ENCODE data around the gene CUL7. TPM values are rescaled to one million over a fixed set of nuclear protein-coding genes. Genes with fewer than 3 reads are reported as not detected.

The CUL7 gene
- total RNA-seq, 1 experiment from 2014 or later = 22.8 TPM

DNA sequence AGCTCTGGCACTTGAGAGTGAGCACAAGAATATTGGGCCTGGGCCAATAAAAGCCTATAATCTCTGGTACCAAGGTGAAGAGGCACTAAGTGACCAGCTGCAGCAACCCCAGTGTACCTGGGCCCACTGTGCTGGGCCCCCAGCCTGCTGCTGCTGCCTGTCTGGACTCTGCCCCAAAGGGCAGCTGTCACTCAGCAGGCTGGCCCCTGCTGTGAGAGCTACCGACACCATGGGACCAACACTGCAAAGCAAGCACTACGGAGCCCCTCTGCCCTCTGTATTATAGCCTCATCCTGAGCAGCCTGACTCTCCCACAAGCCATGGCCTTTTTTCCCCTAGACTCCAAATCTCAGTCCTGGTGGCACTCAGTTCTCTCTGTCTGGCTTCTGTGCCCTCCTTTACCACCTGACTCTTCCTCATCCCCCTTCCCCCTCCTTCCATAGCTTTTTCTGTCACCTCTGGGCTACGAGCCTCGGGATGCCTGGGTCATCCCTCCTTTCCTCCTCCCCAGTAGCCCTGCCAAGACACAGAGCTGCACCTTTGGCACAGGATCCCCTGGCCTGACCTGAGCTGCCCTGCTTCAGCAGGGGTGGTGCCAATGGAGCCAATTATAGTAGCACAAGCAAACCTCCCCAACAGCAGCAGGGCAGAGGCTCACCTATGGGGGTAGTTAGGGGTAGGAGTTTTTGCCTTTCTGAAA lies 18.0 kb downstream of the CUL7 start:
- Histone ChIP-seq H3K27me3 (ENCODE audit: insufficient read depth, low read depth) (no peaks in the 10 kb centered on the region), H3K36me3 (ENCODE audit: low read depth) (no peaks in the 10 kb centered on the region), H3K9me3 (ENCODE audit: insufficient read depth, low read depth) (no peaks in the 10 kb centered on the region), H3K9me2 (ENCODE audit: insufficient read depth) (no peaks in the 10 kb centered on the region), H3K4me3 (no peak overlapping the region), H2AFZ (no peak overlapping the region), H3K27ac (no peak overlapping the region), H3F3A (ENCODE audit: insufficient read depth, low read depth) (peaks cover 17% of the 10 kb centered on the region), H4K20me1 (ENCODE audit: insufficient read depth) (no peaks in the 10 kb centered on the region), H3K79me2 (ENCODE audit: low read depth) (no peaks in the 10 kb centered on the region), H3K4me2 (no peak overlapping the region), H3K4me1 (replicated peaks; ENCODE audit: insufficient read depth) (no peaks in the 10 kb centered on the region)
- POLR2A ChIA-PET (ENCODE audit: unreplicated experiment) = no interaction called here
- intact Hi-C loops (cut with micrococcal nuclease; ENCODE audit: unreplicated experiment) = no loop called here
- DNase-seq = no peak
- TF ChIP-seq, protein P1, sequence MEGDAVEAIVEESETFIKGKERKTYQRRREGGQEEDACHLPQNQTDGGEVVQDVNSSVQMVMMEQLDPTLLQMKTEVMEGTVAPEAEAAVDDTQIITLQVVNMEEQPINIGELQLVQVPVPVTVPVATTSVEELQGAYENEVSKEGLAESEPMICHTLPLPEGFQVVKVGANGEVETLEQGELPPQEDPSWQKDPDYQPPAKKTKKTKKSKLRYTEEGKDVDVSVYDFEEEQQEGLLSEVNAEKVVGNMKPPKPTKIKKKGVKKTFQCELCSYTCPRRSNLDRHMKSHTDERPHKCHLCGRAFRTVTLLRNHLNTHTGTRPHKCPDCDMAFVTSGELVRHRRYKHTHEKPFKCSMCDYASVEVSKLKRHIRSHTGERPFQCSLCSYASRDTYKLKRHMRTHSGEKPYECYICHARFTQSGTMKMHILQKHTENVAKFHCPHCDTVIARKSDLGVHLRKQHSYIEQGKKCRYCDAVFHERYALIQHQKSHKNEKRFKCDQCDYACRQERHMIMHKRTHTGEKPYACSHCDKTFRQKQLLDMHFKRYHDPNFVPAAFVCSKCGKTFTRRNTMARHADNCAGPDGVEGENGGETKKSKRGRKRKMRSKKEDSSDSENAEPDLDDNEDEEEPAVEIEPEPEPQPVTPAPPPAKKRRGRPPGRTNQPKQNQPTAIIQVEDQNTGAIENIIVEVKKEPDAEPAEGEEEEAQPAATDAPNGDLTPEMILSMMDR (conservative IDR thresholded peaks at IDR 0.05) = no peak
- no peak for TF ChIP-seq EZH2 (IDR thresholded peaks at IDR 0.05; ENCODE audit: low read depth)
- CTCF ChIA-PET = no interaction called here
- BruUV-seq (replicated peaks) = no TSS peak

GRCh38 chr6:43034190-43034525 lies 19.5 kb downstream of the CUL7 start:
- TF ChIP-seq, protein P1 (conservative IDR thresholded peaks at IDR 0.05) = no peak
- TF ChIP-seq EZH2 (IDR thresholded peaks at IDR 0.05; ENCODE audit: low read depth) = no peak
- Histone ChIP-seq H3K27ac (no peak overlapping the region), H3K9me3 (ENCODE audit: insufficient read depth, low read depth) (no peaks in the 10 kb centered on the region), H3K36me3 (ENCODE audit: low read depth) (no peaks in the 10 kb centered on the region; the same call in 1 of the 2 replicates), H4K20me1 (ENCODE audit: insufficient read depth) (no peaks in the 10 kb centered on the region), H3K4me3 (no peak overlapping the region), H3K4me1 (replicated peaks; ENCODE audit: insufficient read depth) (no peaks in the 10 kb centered on the region), H3F3A (ENCODE audit: insufficient read depth, low read depth) (peaks cover 17% of the 10 kb centered on the region), H3K4me2 (no peak overlapping the region), H2AFZ (no peak overlapping the region), H3K27me3 (ENCODE audit: insufficient read depth, low read depth) (no peaks in the 10 kb centered on the region), H3K79me2 (ENCODE audit: low read depth) (no peaks in the 10 kb centered on the region), H3K9me2 (ENCODE audit: insufficient read depth) (no peaks in the 10 kb centered on the region)
- intact Hi-C loops (cut with micrococcal nuclease; ENCODE audit: unreplicated experiment) = no loop called here
- ChIA-PET CTCF (no interaction called here), POLR2A (ENCODE audit: unreplicated experiment) (interaction anchor here (0.6 to 0.7 kb wide), 2 partner anchors 15 to 16 kb away, joined by 3 to 4 read pairs; no protein-coding TSS in a partner anchor)
- no TSS peak for BruUV-seq (replicated peaks)
- DNase-seq = no peak

DNA sequence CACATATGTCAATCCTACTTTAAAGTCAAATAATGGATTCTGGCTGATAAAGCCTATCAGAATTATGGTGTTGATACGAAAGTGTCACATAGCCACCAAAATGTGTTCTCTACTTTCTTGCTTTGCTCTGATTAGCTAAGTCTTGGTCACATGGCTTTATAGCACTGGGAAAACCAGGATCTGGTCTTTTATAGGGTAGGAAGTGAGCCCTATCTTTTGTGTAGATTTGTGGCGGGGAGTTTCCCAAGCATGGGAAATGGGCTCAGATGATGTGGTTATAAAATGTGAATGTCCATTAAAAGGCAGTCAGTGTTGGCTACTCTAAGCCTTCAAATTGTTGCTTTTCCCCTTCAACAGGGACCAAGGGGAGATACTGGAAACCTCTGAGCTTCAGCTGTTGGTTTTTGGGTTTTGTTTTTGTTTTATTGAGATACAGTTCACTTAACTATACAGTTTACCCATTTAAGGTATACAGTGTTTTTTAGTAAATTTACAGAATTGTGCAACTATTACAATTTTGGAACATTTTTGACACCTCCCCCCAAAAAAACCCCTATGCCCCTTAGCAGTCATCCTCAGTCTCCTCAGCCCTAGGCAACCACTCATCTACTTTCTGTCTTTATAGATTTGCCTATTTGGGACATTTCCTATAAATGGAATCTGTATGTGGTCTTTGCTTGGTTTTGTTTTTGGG lies 20.0 kb downstream of the CUL7 start:
- ChIA-PET POLR2A (ENCODE audit: unreplicated experiment) (interaction anchor here (0.6 to 0.7 kb wide), 2 partner anchors 14 to 17 kb away, joined by 3 to 4 read pairs; no protein-coding TSS in a partner anchor), CTCF (no interaction called here)
- H4K20me1 ChIP-seq (ENCODE audit: insufficient read depth) = no peaks in the 10 kb centered on the region
- peaks cover 5% of the 10 kb centered on the region; the same call in 1 of the 2 replicates for H3K36me3 ChIP-seq (ENCODE audit: low read depth)
- no TSS peak for BruUV-seq (replicated peaks)
- H3K79me2 ChIP-seq (ENCODE audit: low read depth) = no peaks in the 10 kb centered on the region
- H2AFZ ChIP-seq = no peak overlapping the region
- H3K4me2 ChIP-seq = no peak overlapping the region
- H3K27ac ChIP-seq = no peak overlapping the region
- no peaks in the 10 kb centered on the region for H3K9me2 ChIP-seq (ENCODE audit: insufficient read depth)
- no peak for TF ChIP-seq EZH2 (IDR thresholded peaks at IDR 0.05; ENCODE audit: low read depth)
- TF ChIP-seq, protein P1 (conservative IDR thresholded peaks at IDR 0.05) = no peak
- H3K4me1 ChIP-seq (replicated peaks; ENCODE audit: insufficient read depth) = no peaks in the 10 kb centered on the region
- intact Hi-C loops (cut with micrococcal nuclease; ENCODE audit: unreplicated experiment) = no loop called here
- no peak overlapping the region for H3K4me3 ChIP-seq
- H3K27me3 ChIP-seq (ENCODE audit: insufficient read depth, low read depth) = no peaks in the 10 kb centered on the region
- no peaks in the 10 kb centered on the region for H3K9me3 ChIP-seq (ENCODE audit: insufficient read depth, low read depth)
- peaks cover 17% of the 10 kb centered on the region for H3F3A ChIP-seq (ENCODE audit: insufficient read depth, low read depth)
- no peak for DNase-seq

All from PC-9 (cell line).